GM20000 (cell line): ENCODE measurements around the gene ADH1C.

Source experiments
- DNase-seq: peaks from one replicate; pipeline ENCODE4 v3.0.0; 2012; ENCODE audit warnings: low spot score
- CTCF ChIP-seq: IDR thresholded peaks from 2 replicates; pipeline ENCODE4 v1.5.1; 2012; ENCODE audit warnings: mild to moderate bottlenecking, control low read depth; ENCODE audit errors: extremely low read depth, missing control alignments

The ADH1C gene

GRCh38 chr4:99290848-99291786 lies 61.4 kb downstream of the ADH1C start, which contains the start of gene ADH1A:
Gene ADH1A (minus strand): TSS chr4:99290985. CDS start chr4:99290914, 71 bp downstream.
- DNase-seq, result no peak
- no peak for TF ChIP-seq CTCF
